Measurements from ENCODE around the gene KRT76.

GRCh38 chr12:52776913-52777395, at the start of gene KRT76:
- TF ChIP-seq CTCF (IDR thresholded peaks at IDR 0.05) (no peak), POLR2A (IDR thresholded peaks at IDR 0.05) (no peak)
